DND-41 (cell line): ENCODE data around the gene SLC9A4.

Experiments
- ATAC-seq: fragments of 200-7000 bp; cut with Tn5 transposase; 3 replicates; pipeline ENCODE4 v1.9.1; 2021; ENCODE audit warnings: low read depth; ENCODE audit not compliant: insufficient read depth
- DNase-seq: peaks from one replicate; pipeline ENCODE4 v3.0.0-alpha.2; 2020
- H2AFZ ChIP-seq: 2 replicates; pipeline ENCODE4 v1.6.0; 2012; ENCODE audit warnings: low read depth, low read length
- H3K27ac ChIP-seq: 2 replicates; pipeline ENCODE4 v1.5.1; 2012; ENCODE audit warnings: low read length, inconsistent platforms
- H3K27me3 ChIP-seq: fragments of 200-600 bp; sonication (generic); 2 replicates; pipeline ENCODE4 v1.6.0; 2012; ENCODE audit warnings: low read length, mild to moderate bottlenecking, inconsistent platforms; ENCODE audit not compliant: insufficient read depth, poor library complexity
- H3K36me3 ChIP-seq: 2 replicates; pipeline ENCODE4 v1.5.1; 2012; ENCODE audit warnings: low read length, inconsistent platforms; ENCODE audit not compliant: insufficient read depth
- H3K4me1 ChIP-seq: 2 replicates; pipeline ENCODE4 v1.5.1; 2012; ENCODE audit warnings: mild to moderate bottlenecking, low read length; ENCODE audit not compliant: insufficient read depth
- H3K4me2 ChIP-seq: 2 replicates; pipeline ENCODE4 v1.6.0; 2012; ENCODE audit warnings: mild to moderate bottlenecking, moderate library complexity, low read length, inconsistent platforms; ENCODE audit not compliant: insufficient read depth
- H3K4me3 ChIP-seq, 2 experiments: fragments of 200-600 bp in 1 of 2; shearing (Covaris generic) in 1 of 2; 2 replicates each; pipeline ENCODE4 v1.5.1; 2012 to 2016; ENCODE audit warnings: inconsistent platforms in 2 of 2, low read length in 2 of 2, mild to moderate bottlenecking in 2 of 2, low read depth in 1 of 2, moderate library complexity in 1 of 2
- H3K79me2 ChIP-seq: 2 replicates; pipeline ENCODE4 v1.6.0; 2012; ENCODE audit warnings: low read length, inconsistent platforms; ENCODE audit not compliant: insufficient read depth
- H3K9ac ChIP-seq: 2 replicates; pipeline ENCODE4 v1.6.0; 2012; ENCODE audit warnings: low read depth, mild to moderate bottlenecking, inconsistent platforms, low read length, moderate library complexity
- H3K9me3 ChIP-seq: 2 replicates; pipeline ENCODE4 v1.5.1; 2012; ENCODE audit warnings: low read length, moderate library complexity, mild to moderate bottlenecking, inconsistent platforms; ENCODE audit not compliant: insufficient read depth, severe bottlenecking
- H4K20me1 ChIP-seq: 2 replicates; pipeline ENCODE4 v1.6.0; 2012; ENCODE audit warnings: low read length; ENCODE audit not compliant: insufficient read depth
- EZH2 ChIP-seq: IDR thresholded peaks from 3 replicates; pipeline ENCODE4 v1.6.1; 2012; ENCODE audit warnings: borderline replicate concordance, low read depth, mild to moderate bottlenecking, moderate library complexity, low read length, inconsistent platforms; ENCODE audit not compliant: severe bottlenecking
- TF ChIP-seq, protein P1 (sequence below): IDR thresholded peaks from 2 replicates; pipeline ENCODE4 v1.5.1; 2012; ENCODE audit warnings: borderline replicate concordance, low read length, moderate library complexity, mild to moderate bottlenecking; ENCODE audit not compliant: poor library complexity, severe bottlenecking; ENCODE audit errors: extremely low read depth

SLC9A4 gene

DNA sequence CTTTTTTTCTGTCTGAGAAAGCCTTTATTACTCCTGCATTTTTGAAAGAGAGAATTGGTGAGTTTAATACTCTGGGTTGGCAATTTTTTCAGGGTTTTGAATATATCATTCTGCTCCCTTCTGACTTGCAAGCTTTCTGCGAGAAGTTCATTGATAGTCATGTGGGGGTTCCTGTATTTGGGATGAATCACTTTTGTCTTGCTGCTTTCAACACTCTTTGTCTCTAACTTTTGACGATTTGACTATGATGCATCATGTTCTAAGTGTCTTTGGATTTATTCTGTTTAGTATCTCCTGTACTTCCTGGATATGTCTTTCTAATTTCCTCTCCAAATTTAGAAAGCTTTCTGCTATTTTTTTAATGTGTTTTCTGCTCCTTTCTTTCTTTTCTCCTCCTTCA is 105.3 kb downstream of the SLC9A4 start:
- Histone ChIP-seq H3K36me3 (no peaks in the 10 kb centered on the region), H3K27me3 (no peaks in the 10 kb centered on the region), H3K79me2 (no peaks in the 10 kb centered on the region), H3K27ac (no peak overlapping the region), H3K4me3 (no peak overlapping the region), H2AFZ (no peak overlapping the region), H3K4me1 (peaks cover 4% of the 10 kb centered on the region; the same call in 1 of the 2 replicates), H3K9ac (no peak overlapping the region), H4K20me1 (no peaks in the 10 kb centered on the region), H3K9me3 (no peaks in the 10 kb centered on the region), H3K4me2 (no peak overlapping the region)
- no peak for TF ChIP-seq EZH2
- TF ChIP-seq, protein P1, sequence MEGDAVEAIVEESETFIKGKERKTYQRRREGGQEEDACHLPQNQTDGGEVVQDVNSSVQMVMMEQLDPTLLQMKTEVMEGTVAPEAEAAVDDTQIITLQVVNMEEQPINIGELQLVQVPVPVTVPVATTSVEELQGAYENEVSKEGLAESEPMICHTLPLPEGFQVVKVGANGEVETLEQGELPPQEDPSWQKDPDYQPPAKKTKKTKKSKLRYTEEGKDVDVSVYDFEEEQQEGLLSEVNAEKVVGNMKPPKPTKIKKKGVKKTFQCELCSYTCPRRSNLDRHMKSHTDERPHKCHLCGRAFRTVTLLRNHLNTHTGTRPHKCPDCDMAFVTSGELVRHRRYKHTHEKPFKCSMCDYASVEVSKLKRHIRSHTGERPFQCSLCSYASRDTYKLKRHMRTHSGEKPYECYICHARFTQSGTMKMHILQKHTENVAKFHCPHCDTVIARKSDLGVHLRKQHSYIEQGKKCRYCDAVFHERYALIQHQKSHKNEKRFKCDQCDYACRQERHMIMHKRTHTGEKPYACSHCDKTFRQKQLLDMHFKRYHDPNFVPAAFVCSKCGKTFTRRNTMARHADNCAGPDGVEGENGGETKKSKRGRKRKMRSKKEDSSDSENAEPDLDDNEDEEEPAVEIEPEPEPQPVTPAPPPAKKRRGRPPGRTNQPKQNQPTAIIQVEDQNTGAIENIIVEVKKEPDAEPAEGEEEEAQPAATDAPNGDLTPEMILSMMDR = no peak
- no peak for ATAC-seq
- DNase-seq = no peak

DNA sequence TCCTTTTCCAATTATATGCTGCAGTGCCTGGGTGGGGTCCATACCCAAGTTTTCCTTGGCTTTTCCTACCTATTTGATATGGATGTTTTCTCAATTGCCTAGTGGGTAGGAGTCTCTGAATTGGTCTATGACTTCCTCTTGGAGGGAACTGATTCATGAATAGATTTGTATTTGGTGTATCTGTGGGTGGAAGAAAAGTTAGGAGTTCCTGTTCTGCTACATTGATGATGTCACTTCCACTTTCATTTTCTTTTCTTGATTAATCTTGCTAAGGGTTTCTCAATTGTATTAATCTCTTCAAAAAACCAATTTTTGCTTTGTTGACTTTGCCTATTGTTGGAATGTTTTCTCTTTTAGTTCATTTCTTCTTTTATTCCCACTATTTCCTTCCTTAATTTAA is 108.9 kb downstream of the SLC9A4 start:
- H3K4me3 ChIP-seq = no peak overlapping the region
- peak overlapping the region; percentile 50 for H2AFZ ChIP-seq

DNA sequence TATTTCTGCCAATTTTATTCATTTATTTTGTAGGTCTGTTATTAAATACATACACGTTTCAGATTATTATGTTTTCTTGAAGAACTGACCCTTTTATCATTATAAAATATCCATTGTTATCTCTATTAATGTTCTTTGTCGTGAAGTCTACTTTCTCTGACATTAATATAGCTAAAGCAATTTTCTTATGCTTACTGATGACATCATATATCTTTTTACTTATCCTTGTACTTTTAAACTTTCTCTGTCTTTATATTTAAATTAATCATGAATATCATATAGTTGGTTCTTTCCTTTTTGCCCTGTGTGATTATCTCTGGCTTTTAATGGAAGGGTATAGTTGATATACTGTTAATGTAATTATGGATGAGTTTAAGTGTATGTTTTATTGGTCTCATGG is 109.8 kb downstream of the SLC9A4 start:
- Histone ChIP-seq H3K27me3 (no peaks in the 10 kb centered on the region), H2AFZ (no peak overlapping the region), H3K4me2 (no peak overlapping the region), H3K79me2 (no peaks in the 10 kb centered on the region), H3K9ac (no peak overlapping the region), H4K20me1 (no peaks in the 10 kb centered on the region), H3K4me3 (no peak overlapping the region), H3K27ac (no peak overlapping the region), H3K36me3 (no peaks in the 10 kb centered on the region), H3K9me3 (no peaks in the 10 kb centered on the region), H3K4me1 (peaks cover 4% of the 10 kb centered on the region; the same call in 1 of the 2 replicates)
- DNase-seq (no peak), ATAC-seq (no peak)
- TF ChIP-seq EZH2 = no peak
- TF ChIP-seq, protein P1 = no peak

More for the DNA sequence above, 108.9 kb downstream of the SLC9A4 start:
- no peak for TF ChIP-seq EZH2
- TF ChIP-seq, protein P1 = no peak
- no peaks in the 10 kb centered on the region for H3K27me3 ChIP-seq
- H3K27ac ChIP-seq = no peak overlapping the region
- H3K4me2 ChIP-seq = peak overlapping the region; percentile 45
- H3K4me1 ChIP-seq = peaks cover 4% of the 10 kb centered on the region; the same call in 1 of the 2 replicates
- H4K20me1 ChIP-seq = no peaks in the 10 kb centered on the region
- H3K9ac ChIP-seq = no peak overlapping the region
- DNase-seq (no peak), ATAC-seq (no peak)
- no peaks in the 10 kb centered on the region for H3K9me3 ChIP-seq
- H3K36me3 ChIP-seq = no peaks in the 10 kb centered on the region
- no peaks in the 10 kb centered on the region for H3K79me2 ChIP-seq
